GM12874 (cell line): Measurements from ENCODE around the gene OR51B2.

ENCODE experiments used
- TF ChIP-seq, protein P1 (sequence below): IDR thresholded peaks from 2 replicates; pipeline ENCODE4 v1.5.1; 2011; ENCODE audit warnings: low read depth, mild to moderate bottlenecking, control low read depth, low read length, moderate library complexity; ENCODE audit not compliant: insufficient read depth

Gene OR51B2

DNA sequence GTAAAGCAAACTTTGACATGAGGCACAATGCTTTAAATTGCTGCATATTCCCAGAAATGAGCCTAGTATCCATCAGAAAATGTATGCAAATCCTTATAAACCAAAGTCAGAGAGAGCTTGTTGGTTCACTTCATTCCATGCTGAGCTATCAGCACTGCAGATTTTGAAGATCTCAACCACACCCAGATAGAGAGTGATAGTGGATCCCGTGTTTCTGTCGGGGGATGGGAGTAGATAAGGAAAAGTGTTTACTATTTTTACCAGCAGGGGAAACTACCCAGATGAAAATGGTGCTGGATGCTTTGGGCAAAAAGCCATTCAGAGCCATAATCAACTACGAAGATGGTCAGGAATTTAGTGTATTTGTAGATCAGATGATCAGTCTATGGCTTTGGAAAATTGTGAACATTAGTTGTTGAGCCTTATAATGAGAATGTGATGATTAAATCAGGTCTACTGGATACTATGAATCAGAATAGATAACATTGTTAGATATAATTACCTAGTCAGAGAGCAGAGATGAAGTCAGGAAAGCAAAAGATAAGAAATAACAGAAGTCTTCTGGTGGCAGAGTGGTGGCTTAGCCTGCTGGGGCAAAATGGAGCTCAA, 38.0 kb upstream of the OR51B2 start:
- TF ChIP-seq, protein P1, sequence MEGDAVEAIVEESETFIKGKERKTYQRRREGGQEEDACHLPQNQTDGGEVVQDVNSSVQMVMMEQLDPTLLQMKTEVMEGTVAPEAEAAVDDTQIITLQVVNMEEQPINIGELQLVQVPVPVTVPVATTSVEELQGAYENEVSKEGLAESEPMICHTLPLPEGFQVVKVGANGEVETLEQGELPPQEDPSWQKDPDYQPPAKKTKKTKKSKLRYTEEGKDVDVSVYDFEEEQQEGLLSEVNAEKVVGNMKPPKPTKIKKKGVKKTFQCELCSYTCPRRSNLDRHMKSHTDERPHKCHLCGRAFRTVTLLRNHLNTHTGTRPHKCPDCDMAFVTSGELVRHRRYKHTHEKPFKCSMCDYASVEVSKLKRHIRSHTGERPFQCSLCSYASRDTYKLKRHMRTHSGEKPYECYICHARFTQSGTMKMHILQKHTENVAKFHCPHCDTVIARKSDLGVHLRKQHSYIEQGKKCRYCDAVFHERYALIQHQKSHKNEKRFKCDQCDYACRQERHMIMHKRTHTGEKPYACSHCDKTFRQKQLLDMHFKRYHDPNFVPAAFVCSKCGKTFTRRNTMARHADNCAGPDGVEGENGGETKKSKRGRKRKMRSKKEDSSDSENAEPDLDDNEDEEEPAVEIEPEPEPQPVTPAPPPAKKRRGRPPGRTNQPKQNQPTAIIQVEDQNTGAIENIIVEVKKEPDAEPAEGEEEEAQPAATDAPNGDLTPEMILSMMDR, result no peak

DNA sequence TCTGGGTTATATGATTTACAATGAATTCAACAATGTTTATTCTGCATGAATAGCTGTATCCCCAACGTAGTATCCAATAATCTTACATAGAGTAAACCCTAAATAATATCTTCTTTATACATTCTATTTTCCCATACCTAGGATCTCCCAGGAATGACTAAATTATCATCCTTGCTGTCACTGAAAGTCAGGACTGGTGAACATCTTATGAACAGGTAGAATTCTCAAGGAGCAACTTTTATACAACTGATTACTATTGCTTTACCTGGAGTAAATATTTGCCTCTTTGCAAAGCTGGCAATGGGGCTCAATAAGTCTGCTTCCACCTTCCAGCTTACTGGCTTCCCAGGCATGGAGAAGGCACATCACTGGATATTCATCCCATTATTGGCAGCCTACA, 27.1 kb upstream of the OR51B2 start, which contains the start of gene OR51B6:
Gene OR51B6, plus strand, starts transcription at position 301 of the 400 bp plus-strand sequence. Its CDS starts 0 bp downstream, at position 301.
- TF ChIP-seq, protein P1, result no peak

DNA sequence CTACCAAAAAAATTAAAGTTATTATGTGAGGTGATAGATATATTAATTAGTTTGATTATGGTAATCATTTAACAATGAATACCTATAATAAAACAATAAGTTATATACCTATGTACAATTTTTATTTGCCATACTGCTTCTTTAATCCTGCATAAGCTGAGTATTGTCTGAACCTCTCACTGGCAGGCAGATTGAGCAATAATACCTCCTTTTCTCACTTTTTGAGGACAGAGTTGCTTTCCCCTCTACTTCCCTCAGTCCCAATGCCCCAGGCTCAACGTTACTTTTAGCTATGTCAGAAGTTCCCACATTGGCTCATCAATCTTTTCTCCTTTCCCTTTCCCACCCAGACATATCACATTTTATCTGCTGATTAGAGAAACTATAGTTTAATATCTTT, 25.5 kb upstream of the OR51B2 start:
- TF ChIP-seq, protein P1, result no peak

DNA sequence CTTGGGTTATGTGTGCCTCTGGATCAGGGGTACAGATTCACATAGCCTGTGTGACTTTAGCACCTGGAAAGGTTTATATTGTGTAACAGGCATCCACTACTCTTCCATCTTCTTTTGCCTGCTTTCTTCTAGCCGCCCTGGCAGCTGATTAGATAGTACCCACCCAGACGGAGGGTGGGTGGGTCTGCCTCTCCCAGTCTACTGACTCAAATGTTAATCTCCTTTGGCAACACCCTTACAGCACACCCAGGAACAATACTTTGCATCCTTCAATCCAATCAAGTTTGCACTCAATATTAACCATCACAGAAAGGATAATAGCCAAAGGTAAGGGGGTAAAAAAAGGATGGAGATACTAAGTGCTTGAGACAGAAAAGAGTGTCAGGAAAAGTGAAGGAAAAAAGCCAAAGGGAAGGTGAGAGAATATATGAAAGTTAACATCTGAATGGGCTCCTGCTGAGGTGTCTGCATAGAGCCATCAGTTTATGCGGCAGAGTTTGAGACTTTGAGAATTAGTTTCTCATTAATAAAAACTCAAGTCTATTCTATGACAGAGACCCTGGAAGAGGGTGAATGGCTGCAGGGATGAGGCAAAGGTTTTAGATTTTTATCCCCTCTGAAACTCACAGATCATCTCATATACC, 24.6 kb upstream of the OR51B2 start:
- TF ChIP-seq, protein P1, result no peak

DNA sequence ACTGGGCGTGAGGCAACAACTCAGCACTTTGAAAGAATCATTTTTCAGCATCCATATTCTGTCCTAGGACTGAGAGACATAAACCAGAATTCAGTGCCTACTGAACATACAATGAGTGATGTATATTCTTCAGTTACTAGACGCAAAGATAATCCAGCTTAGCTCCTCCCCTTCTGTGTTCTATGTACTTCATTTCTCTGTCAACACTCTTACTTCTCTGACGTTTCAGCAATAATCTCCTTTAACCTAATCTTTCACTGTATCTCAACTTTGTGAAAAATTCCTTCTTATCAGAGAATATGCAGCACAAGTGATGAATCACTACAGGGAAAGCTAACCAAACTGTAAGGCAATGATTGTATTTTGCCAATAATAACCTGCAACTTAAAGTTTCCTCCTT, 21.7 kb upstream of the OR51B2 start:
- TF ChIP-seq, protein P1, result no peak

DNA sequence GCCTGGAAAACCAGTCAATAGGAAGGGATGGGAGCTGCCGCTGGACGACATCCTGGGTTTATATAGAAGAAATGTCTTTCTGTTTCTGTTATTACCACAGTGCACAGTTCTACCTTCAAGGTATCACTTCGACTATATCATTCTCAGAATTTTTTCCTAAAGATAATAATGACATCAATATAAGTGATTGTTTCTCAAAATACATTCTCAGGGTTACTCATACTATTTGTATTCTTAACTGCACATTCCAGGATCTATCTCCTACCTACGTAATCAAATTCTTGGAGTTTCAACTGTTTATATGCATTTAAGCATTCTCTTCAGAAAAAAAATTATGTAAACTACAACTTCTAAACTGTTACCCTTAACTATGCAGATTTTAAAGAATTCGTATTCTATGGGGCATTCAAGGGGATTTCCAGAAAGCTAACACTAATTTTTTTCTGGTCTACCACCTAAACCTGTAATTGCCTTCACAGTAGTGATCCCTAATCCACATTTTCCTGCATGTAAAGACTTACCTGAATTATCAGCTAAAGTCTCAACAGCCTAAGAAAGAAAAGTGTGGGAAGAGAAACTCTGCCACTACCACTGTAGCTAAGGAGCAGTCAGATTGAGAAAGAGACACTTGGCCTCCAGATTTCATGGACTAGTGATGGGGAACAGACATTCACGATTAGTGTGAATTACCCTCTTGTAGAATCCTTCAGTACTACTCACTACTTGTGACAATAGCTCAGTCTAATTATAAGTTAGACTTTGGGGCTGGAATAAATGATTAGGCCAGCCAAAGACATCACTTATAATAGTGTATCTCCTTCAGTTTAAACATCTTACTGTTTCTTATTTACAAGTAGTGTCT, 19.6 kb upstream of the OR51B2 start, which contains the start of gene OR51B5:
Gene OR51B5, minus strand, starts transcription at position 51 of the 862 bp plus-strand sequence. Its CDS starts 0 bp downstream, at position 51.
- TF ChIP-seq, protein P1, result no peak

DNA sequence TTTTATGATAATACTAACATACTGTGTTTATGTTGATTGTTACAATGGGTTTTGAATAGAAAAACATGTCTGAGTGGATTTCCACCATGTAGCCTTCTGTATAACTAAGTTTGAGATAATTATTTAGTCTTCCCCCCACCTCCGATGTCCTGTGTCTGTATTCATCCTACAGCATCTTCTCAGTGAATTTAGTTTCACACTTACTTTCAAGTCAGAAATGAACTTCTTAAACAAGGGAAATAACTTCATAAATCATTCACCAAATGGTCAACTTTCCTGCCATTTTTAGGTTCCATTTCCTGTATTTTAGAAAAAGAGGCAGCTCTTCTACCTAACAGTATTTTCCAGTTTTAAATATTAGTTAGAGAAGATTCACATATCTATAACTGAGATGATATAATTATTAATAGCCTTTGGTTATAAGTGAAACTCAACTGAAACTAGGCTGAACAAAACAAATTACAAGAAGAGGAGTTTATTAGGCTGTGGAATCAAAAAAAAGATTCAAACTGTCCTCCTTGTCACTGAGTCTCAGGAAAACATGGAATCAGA, 15.8 kb upstream of the OR51B2 start:
- TF ChIP-seq, protein P1, result no peak
